Measurements from ENCODE around the gene OTOF. TPM values are rescaled to one million over a fixed set of nuclear protein-coding genes. Genes with fewer than 3 reads are reported as not detected.
A peak's percentile ranks its signal among the peaks of the same experiment; 100 is the strongest.

Gene OTOF
- total RNA-seq, 1 experiment from 2014 or later: not detected

- Histone ChIP-seq H3K4me3 (no peak overlapping the region), H3K36me3 (no peaks in the 10 kb centered on the region), H3K9me3 (no peaks in the 10 kb centered on the region), H3K27me3 (no peaks in the 10 kb centered on the region)
- DNase-seq: no peak
These were observed 7.9 kb upstream of the OTOF start for GRCh38 chr2:26485725-26486418.

DNA sequence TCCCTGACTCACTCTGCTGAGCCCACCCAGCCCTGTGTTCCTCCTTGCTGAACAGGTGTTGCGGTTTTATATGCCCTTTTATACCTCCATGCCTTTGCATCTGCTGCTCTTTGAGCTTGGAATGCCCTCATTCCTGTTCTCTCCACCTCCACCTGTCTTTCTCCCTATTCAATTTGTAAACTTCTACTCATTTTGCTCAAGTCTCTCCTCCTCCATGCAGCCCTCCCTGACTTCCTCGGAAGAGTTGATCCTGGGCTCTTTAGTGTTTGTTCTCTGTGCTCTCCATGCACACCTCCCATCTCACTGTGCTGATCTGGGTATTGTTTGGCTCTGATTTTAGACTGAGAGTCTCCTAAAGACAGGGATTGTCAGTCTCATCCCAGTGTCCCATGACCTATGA, 7.2 kb upstream of the OTOF start:
- H3K9me3 ChIP-seq: no peaks in the 10 kb centered on the region
- no peak for DNase-seq
- no peak overlapping the region for H3K4me3 ChIP-seq
- H3K27me3 ChIP-seq: no peaks in the 10 kb centered on the region
- no peaks in the 10 kb centered on the region for H3K36me3 ChIP-seq

DNA sequence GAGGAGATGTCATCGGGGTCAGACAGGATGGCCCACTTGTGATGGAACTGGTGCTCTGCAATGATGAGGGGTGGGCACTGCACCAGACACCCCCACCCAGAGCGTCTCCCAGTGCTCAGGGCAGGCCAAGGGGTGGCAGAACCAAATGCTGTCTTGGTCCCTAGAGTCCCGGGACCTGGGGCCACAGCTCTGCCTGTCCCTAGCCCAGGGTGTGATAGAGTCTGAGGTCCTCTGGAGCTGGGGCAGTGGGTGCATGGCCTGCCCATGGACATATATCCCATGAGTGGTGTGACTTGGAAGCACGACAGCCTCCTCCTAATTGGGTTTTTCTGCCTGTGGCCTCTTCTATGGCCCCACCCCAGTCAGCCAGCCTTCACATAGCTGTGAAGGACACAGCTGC, 6.7 kb upstream of the OTOF start:
- Histone ChIP-seq H3K36me3 (no peaks in the 10 kb centered on the region), H3K27me3 (no peaks in the 10 kb centered on the region), H3K4me3 (no peak overlapping the region), H3K9me3 (no peaks in the 10 kb centered on the region)
- no peak for DNase-seq

DNA sequence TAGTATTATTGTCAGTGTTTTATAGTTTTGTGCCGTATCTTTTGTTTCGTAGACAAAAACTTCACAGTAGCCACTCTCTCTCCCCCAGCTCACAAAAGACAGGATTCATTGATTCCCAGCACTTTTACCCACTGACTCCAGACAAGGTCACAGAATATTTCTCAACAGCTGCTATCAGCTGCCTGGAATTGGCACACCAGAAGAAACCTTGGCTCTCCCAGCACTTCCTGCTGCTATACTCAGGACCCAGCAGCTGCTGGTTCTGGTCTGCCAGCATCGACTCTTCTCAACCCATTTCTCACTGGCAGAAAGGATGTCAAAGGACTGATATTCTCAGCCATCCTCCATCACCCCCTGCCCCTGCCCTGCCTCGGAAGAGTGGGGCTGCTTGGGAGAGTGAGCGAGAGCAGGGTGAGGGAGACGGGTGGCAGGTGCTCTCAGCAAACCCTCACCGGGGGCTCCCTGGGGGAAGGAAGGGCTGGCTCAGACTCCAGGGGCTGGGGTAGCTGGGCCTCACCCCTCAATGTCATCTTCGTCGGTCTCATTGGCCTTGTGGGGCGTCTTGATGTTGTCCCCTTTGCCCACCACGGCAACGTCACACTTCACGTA, 6.1 kb upstream of the OTOF start:
- Histone ChIP-seq H3K36me3 (no peaks in the 10 kb centered on the region), H3K9me3 (no peaks in the 10 kb centered on the region), H3K4me3 (no peak overlapping the region), H3K27me3 (no peaks in the 10 kb centered on the region)
- peak; percentile 23 for DNase-seq

GRCh38 chr2:26483516-26483915, 5.6 kb upstream of the OTOF start:
- Histone ChIP-seq H3K36me3 (no peaks in the 10 kb centered on the region), H3K9me3 (no peaks in the 10 kb centered on the region), H3K4me3 (no peak overlapping the region), H3K27me3 (no peaks in the 10 kb centered on the region)
- DNase-seq: no peak

DNA sequence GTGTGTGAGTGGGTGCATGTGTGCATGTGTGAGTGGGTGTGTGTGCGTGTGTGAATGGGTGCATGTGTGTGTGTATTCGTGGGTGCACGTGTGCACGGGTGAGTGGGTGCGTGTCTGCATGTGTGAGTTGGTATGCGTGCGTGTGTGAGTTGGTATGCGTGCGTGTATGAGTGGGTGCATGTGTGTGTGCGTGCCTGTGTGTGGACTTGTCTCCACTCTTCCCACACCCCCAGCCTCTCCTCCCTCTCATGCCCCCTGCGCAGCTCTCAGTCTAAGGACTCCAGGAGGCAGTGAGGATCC, 5.1 kb upstream of the OTOF start:
- DNase-seq: no peak
- Histone ChIP-seq H3K9me3 (no peaks in the 10 kb centered on the region), H3K27me3 (no peaks in the 10 kb centered on the region), H3K36me3 (no peaks in the 10 kb centered on the region), H3K4me3 (no peak overlapping the region)

GRCh38 chr2:26482211-26483026, 4.5 kb upstream of the OTOF start:
- no peaks in the 10 kb centered on the region for H3K9me3 ChIP-seq
- no peak for DNase-seq
- no peaks in the 10 kb centered on the region for H3K27me3 ChIP-seq
- no peaks in the 10 kb centered on the region for H3K36me3 ChIP-seq
- H3K4me3 ChIP-seq: no peak overlapping the region

DNA sequence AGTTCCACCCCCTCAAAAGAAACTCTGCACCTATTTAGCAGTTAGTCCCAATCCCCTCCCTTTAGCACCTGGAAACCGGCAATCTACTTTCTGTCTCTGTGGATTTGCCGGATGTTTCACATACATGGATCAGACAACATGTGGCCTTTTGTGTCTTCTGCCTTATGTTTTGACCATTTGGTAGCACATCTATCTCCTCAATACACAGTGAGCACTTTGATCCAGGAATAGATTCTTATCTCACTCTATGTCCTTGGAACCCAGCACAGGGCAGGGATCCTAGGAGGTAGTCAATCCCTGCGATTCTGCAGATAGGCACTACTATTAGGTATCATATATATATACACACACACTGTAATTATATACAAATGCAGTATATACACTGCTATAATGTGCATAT, 3.8 kb upstream of the OTOF start:
- DNase-seq: no peak
- H3K27me3 ChIP-seq: no peaks in the 10 kb centered on the region
- no peaks in the 10 kb centered on the region for H3K9me3 ChIP-seq
- H3K4me3 ChIP-seq: no peak overlapping the region
- H3K36me3 ChIP-seq: no peaks in the 10 kb centered on the region

DNA sequence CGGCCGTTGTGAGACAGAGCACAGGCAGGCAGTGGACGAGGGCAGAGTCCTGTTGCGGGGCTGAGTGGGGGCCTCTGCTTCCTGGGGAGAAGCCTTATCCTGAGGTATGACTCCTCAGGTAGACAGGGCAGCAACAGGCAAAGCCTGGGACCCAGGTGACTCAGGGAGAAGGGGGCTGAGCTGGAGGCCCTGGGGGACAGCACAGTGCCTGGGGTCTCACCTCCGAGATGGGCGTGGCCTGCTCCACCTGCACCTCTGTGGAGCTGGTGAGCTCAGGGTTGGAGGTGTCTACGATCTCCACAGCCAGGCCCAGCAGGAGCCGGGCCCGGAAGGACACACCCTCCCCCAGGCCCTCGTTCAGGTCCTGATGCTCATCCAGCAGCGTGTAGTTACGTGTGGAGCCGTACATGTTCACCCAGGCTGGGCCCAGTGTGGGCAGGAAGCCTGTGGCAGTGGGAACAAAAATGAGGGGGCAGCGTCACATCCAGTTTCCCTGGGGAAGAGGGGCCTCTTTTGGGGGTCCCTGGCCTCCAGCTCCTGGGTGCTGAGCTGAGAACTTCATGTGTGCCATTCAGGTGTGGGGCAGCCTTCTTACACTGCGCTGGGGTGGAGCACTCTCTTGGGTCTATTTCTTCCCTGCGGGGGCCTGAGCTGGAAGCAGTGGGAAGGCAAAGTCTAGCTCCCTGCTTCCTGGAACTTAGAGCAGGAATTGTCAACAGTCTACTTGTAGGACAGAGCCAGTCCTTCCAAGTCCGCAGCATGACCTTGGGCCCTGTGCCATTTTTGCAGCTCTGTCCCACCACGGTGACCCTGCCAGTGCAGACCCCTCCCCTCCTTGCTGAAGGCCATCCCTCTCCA, 2.9 kb upstream of the OTOF start:
- DNase-seq: no peak
- no peak overlapping the region for H3K4me3 ChIP-seq
- no peaks in the 10 kb centered on the region for H3K36me3 ChIP-seq

DNA sequence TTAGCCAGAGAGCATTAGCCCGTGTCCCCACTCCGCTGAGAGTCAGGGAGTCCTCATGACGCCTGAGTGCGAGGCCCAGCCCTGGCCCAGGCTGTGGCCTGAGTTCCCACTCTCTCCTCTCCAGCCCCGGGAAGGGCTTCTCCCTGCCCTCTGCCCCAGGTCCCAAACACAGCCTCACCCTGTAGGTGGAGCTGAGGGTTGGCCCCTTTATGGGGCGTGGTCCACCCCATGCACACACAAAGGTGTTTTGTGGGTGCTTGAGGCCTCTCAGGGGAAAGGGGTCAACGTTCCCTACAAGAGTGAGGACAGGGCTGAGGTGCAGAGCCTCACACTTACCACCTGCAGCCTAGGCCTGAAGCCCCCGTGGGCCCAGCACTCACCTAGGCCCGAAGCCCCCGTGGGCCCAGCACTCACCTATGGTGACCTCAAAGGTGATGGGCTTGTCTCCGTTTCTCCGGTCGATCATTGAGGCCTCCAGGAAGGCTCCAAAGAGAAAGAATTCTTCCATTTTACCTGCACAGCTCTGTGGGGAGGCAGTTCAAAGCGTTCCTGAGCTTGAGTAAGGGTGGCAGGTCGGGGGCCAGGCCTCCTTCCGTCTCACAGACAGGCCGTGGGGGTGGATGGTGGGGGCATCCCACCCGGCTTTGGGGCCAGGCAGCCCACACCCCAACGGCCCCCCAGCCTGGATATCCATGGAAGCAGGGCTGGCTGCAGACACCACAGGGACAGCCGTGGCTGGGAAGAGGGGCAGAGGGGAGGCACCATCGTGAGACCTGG, 2.1 kb upstream of the OTOF start:
- Histone ChIP-seq H3K36me3 (no peaks in the 10 kb centered on the region), H3K9me3 (no peaks in the 10 kb centered on the region), H3K27me3 (no peaks in the 10 kb centered on the region), H3K4me3 (no peak overlapping the region)
- no peak for DNase-seq

More for the DNA sequence above, 2.9 kb upstream of the OTOF start:
- Histone ChIP-seq H3K27me3 (no peaks in the 10 kb centered on the region), H3K9me3 (no peaks in the 10 kb centered on the region)

GRCh38 chr2:26479131-26479788, 1.3 kb upstream of the OTOF start:
- no peaks in the 10 kb centered on the region for H3K9me3 ChIP-seq
- no peak overlapping the region for H3K4me3 ChIP-seq
- DNase-seq: no peak
- H3K27me3 ChIP-seq: no peaks in the 10 kb centered on the region
- H3K36me3 ChIP-seq: no peaks in the 10 kb centered on the region

- no peak for DNase-seq
- no peaks in the 10 kb centered on the region for H3K9me3 ChIP-seq
- no peaks in the 10 kb centered on the region for H3K27me3 ChIP-seq
- no peaks in the 10 kb centered on the region for H3K36me3 ChIP-seq
- H3K4me3 ChIP-seq: no peak overlapping the region
These were observed 442 bp upstream of the OTOF start for GRCh38 chr2:26478366-26478765.

- H3K4me3 ChIP-seq: no peak overlapping the region
- H3K9me3 ChIP-seq: no peaks in the 10 kb centered on the region
- no peaks in the 10 kb centered on the region for H3K27me3 ChIP-seq
- no peaks in the 10 kb centered on the region for H3K36me3 ChIP-seq
- DNase-seq: no peak
These were observed 606 bp downstream of the OTOF start for GRCh38 chr2:26477126-26477910.

DNA sequence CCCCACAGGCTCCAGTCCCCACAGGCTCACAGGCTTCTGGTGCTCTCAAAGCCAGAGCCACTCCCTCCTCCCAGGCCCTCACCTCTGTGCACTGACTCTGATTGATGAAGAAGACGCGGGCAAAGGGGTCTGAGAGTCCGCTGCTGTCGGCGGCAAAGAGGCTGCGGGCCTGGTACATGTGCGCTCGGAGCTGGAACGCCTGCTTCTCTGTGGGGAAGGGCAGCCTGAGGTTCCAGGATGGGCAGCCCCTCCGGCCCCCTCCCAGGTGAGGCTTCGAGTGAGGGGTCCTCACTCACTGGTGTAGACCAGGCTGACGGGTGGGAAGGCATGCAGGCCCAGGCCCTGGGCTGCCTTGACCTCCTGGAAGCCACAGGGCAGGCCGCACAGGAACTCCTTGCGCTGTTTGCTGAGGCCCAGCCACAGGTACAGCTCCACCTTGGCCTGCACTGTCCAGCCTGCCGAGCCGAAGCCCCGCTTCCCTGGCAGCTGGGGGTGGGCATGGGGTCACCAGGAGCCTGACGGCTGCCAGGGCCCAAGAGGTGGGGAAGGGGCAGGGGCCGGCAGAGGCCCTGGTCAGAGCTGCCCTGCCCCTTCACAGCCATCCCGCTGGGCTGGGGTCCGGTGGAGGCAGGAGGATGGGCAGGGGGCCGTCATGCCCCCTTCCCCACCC, 2.0 kb downstream of the OTOF start:
- H3K27me3 ChIP-seq: no peaks in the 10 kb centered on the region
- no peak overlapping the region for H3K4me3 ChIP-seq
- no peaks in the 10 kb centered on the region for H3K36me3 ChIP-seq
- DNase-seq: no peak
- no peaks in the 10 kb centered on the region for H3K9me3 ChIP-seq

DNA sequence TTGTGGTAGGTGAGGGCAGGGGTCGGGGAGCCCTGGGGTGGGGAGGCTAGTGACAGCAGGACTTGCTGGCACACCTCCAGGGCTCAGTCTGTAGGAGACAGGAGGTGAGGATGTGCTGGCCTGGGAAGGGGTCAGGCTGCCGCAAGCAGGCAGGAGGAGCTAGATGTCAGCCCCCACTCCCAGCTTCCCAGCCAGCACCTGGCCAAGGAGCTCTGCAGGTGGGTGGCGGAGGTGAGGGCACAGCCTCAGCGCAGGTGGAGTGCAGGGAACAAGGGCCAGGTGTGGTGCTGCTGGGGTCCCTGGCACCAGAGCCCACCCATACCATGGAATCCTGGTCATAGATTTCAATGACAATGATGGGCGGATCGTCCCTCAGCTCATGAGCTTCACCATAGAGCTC, 2.9 kb downstream of the OTOF start:
- no peak for DNase-seq
- Histone ChIP-seq H3K9me3 (no peaks in the 10 kb centered on the region), H3K36me3 (no peaks in the 10 kb centered on the region), H3K4me3 (no peak overlapping the region), H3K27me3 (no peaks in the 10 kb centered on the region)

Measured in MG63 (cell line).